NOMO-1 treated with DMSO at 0.1 percent for 48 hours (cell line): ENCODE results near the gene PRTFDC1.
"Not testable (repeated sequence)": the region's sequence is repeated elsewhere in the genome, so short reads cannot be mapped to it uniquely, and the experiment has no call there.

Source experiments
- DNase-seq: peaks from one replicate; lab custom pipeline; 2025; ENCODE audit not compliant: unreplicated experiment; lab: John Stamatoyannopoulos, UW

PRTFDC1 gene

GRCh38 chr10:24966962-24967481 lies 14.6 kb upstream of the PRTFDC1 start:
- DNase-seq: no peak

- DNase-seq: no peak
Measured at GRCh38 chr10:24965051-24965450, 12.6 kb upstream of the PRTFDC1 start.

- no peak for DNase-seq
Measured at GRCh38 chr10:24963521-24964041, 11.2 kb upstream of the PRTFDC1 start.

- DNase-seq: no peak
Measured at GRCh38 chr10:24962995-24963394, 10.6 kb upstream of the PRTFDC1 start.

GRCh38 chr10:24961582-24961981 lies 9.2 kb upstream of the PRTFDC1 start:
- DNase-seq: no peak

- DNase-seq: no peak
Measured at GRCh38 chr10:24959382-24959730, 7.0 kb upstream of the PRTFDC1 start.

- DNase-seq: no peak
Measured at GRCh38 chr10:24958721-24959381, 6.4 kb upstream of the PRTFDC1 start.

GRCh38 chr10:24958091-24958720 lies 5.8 kb upstream of the PRTFDC1 start:
- no peak for DNase-seq

- DNase-seq: not testable (repeated sequence)
Measured at GRCh38 chr10:24957624-24958051, 5.2 kb upstream of the PRTFDC1 start.

- no peak for DNase-seq
Measured at GRCh38 chr10:24953675-24954074, 1.3 kb upstream of the PRTFDC1 start.

GRCh38 chr10:24952707-24953645 lies 570 bp upstream of the PRTFDC1 start:
- no peak for DNase-seq

GRCh38 chr10:24951201-24952142 lies 934 bp downstream of the PRTFDC1 start:
- no peak for DNase-seq

GRCh38 chr10:24950439-24950838 lies 2.0 kb downstream of the PRTFDC1 start:
- DNase-seq: no peak

- no peak for DNase-seq
Measured at GRCh38 chr10:24949616-24950015, 2.8 kb downstream of the PRTFDC1 start.

GRCh38 chr10:24947304-24948097 lies 4.9 kb downstream of the PRTFDC1 start:
- DNase-seq: peak; percentile 2

- DNase-seq: no peak
Measured at GRCh38 chr10:24944512-24945255, 7.7 kb downstream of the PRTFDC1 start.

GRCh38 chr10:24938525-24938924 lies 13.9 kb downstream of the PRTFDC1 start:
- DNase-seq: no peak

- DNase-seq: no peak
Measured at GRCh38 chr10:24938076-24938475, 14.3 kb downstream of the PRTFDC1 start.
